H1 (cell line): ENCODE measurements around the gene BTBD9. TPM values are rescaled to one million over a fixed set of nuclear protein-coding genes. Genes with fewer than 3 reads are reported as not detected.

Source experiments
- CTCF ChIA-PET: fragments of 300-600 bp; sonication (Branson Sonifier 250); formaldehyde crosslinking; loops from one replicate; lab custom pipeline; 2021; ENCODE audit not compliant: partially characterized antibody; lab: Charles Lee
- POLR2A ChIA-PET: fragments of 300-600 bp; sonication (Branson Sonifier 250); formaldehyde crosslinking; loops from one replicate; lab custom pipeline; 2021; ENCODE audit warnings: inconsistent platforms; ENCODE audit not compliant: partially characterized antibody; lab: Charles Lee
- DNase-seq, 2 experiments: peaks; one replicate each; pipeline versions ENCODE4 v3.0.0 to v3.0.0-alpha.2; 2010 to 2022; ENCODE audit warnings: low spot score in 2 of 2, low read depth in 1 of 2, mixed read lengths in 1 of 2
- FAIRE-seq: peaks from 2 replicates; lab custom pipeline; 2011; peaks lifted over from hg19 to GRCh38; lab: Jason Lieb, UNC
- H2AFZ ChIP-seq: 2 replicates; pipeline ENCODE4 v1.8.1; 2012; ENCODE audit warnings: low read length, inconsistent platforms
- H2AK5ac ChIP-seq: 2 replicates; pipeline ENCODE4 v1.6.1; 2013; ENCODE audit warnings: low read depth, low read length
- H2BK120ac ChIP-seq: replicated peaks from 2 replicates; pipeline ENCODE3; 2013; ENCODE audit warnings: low read depth, low read length, inconsistent platforms
- H2BK12ac ChIP-seq: 2 replicates; pipeline ENCODE4 v1.6.1; 2013; ENCODE audit warnings: low read depth, low read length
- H2BK15ac ChIP-seq: 2 replicates; pipeline ENCODE4 v1.6.1; 2013; ENCODE audit warnings: low read length
- H2BK20ac ChIP-seq: 2 replicates; pipeline ENCODE4 v1.6.1; 2013; ENCODE audit warnings: low read length
- H2BK5ac ChIP-seq: 2 replicates; pipeline ENCODE4 v1.6.1; 2013; ENCODE audit warnings: low read depth, low read length
- H3K14ac ChIP-seq: 2 replicates; pipeline ENCODE4 v1.6.1; 2013; ENCODE audit warnings: inconsistent platforms; ENCODE audit not compliant: insufficient read length
- H3K18ac ChIP-seq: 2 replicates; pipeline ENCODE4 v1.6.1; 2013; ENCODE audit warnings: low read length; ENCODE audit errors: extremely low read depth
- H3K23ac ChIP-seq: 2 replicates; pipeline ENCODE4 v1.6.1; 2013; ENCODE audit warnings: inconsistent platforms; ENCODE audit not compliant: insufficient read length
- H3K23me2 ChIP-seq: 2 replicates; pipeline ENCODE4 v1.6.1; 2013; ENCODE audit warnings: low read depth, low read length
- H3K27ac ChIP-seq: 2 replicates; pipeline ENCODE4 v1.6.1; 2011; ENCODE audit warnings: low read depth, low read length, inconsistent platforms
- H3K27me3 ChIP-seq, 4 experiments: replicated peaks in 1 of 4; 1 replicate in 1 of 4; 2 replicates in 3 of 4; pipeline versions ENCODE4 v1.6.1 to v1.8.1; 2011 to 2013; ENCODE audit warnings: low read length in 3 of 4, mild to moderate bottlenecking in 3 of 4, inconsistent platforms in 2 of 4, mixed read lengths in 2 of 4, moderate library complexity in 1 of 4; ENCODE audit not compliant: control insufficient read depth in 3 of 4, insufficient read depth in 3 of 4; ENCODE audit errors: extremely low read depth in 1 of 4
- H3K36me3 ChIP-seq, 4 experiments: 2 replicates each; pipeline versions ENCODE4 v1.6.1 to v1.8.1; 2011 to 2013; ENCODE audit warnings: mild to moderate bottlenecking in 4 of 4, low read length in 3 of 4, moderate library complexity in 2 of 4, control low read depth in 1 of 4, inconsistent platforms in 1 of 4; ENCODE audit not compliant: insufficient read depth in 4 of 4, control insufficient read depth in 2 of 4
- H3K4ac ChIP-seq: replicated peaks from 2 replicates; pipeline ENCODE3; 2013; ENCODE audit warnings: low read length, low read depth, mixed read lengths, inconsistent platforms; ENCODE audit not compliant: insufficient read length
- H3K4me1 ChIP-seq, 4 experiments: replicated peaks in 1 of 4; 1 replicate in 1 of 4; 2 replicates in 3 of 4; pipeline versions ENCODE4 v1.6.1 to v1.8.1; 2011 to 2013; ENCODE audit warnings: low read length in 3 of 4, inconsistent platforms in 2 of 4, mixed read lengths in 1 of 4; ENCODE audit not compliant: insufficient read depth in 4 of 4, control insufficient read depth in 3 of 4
- H3K4me2 ChIP-seq, 2 experiments: 2 replicates each; pipeline versions ENCODE4 v1.6.1 to v1.8.1; 2011 to 2013; ENCODE audit warnings: low read depth in 2 of 2, low read length in 2 of 2, control low read depth in 1 of 2, inconsistent platforms in 1 of 2, mild to moderate bottlenecking in 1 of 2; ENCODE audit not compliant: insufficient read depth in 1 of 2
- H3K4me3 ChIP-seq, 4 experiments: fragments of 200-600, 300-600 bp in 1 of 4; sonication (generic), shearing (Covaris generic), sonication (Bioruptor Twin) in 1 of 4; 2 replicates each; pipeline versions ENCODE4 v1.5.1 to v1.8.1; 2011 to 2016; ENCODE audit warnings: low read length in 4 of 4, low read depth in 3 of 4, control low read depth in 2 of 4, inconsistent platforms in 2 of 4, mild to moderate bottlenecking in 2 of 4, mixed read lengths in 1 of 4, moderate library complexity in 1 of 4; ENCODE audit not compliant: insufficient read depth in 2 of 4; ENCODE audit errors: extremely low read depth in 1 of 4
- H3K56ac ChIP-seq: replicated peaks from 2 replicates; pipeline ENCODE3; 2013; ENCODE audit warnings: low read depth, mild to moderate bottlenecking, mixed read lengths, low read length, inconsistent platforms; ENCODE audit not compliant: insufficient read length
- H3K79me1 ChIP-seq: 2 replicates; pipeline ENCODE4 v1.6.1; 2013; ENCODE audit warnings: low read depth, low read length, control low read depth
- H3K79me2 ChIP-seq, 2 experiments: 2 replicates each; pipeline versions ENCODE4 v1.6.1 to v1.8.1; 2012 to 2013; ENCODE audit warnings: low read length in 2 of 2, mild to moderate bottlenecking in 2 of 2, inconsistent platforms in 1 of 2; ENCODE audit not compliant: insufficient read depth in 2 of 2, control insufficient read depth in 1 of 2
- H3K9ac ChIP-seq, 4 experiments: replicated peaks in 1 of 4; 1 replicate in 1 of 4; 2 replicates in 3 of 4; pipeline versions ENCODE4 v1.6.1 to v1.8.1; 2011 to 2013; ENCODE audit warnings: low read depth in 3 of 4, low read length in 3 of 4, control low read depth in 2 of 4, mild to moderate bottlenecking in 2 of 4, moderate library complexity in 2 of 4, inconsistent platforms in 1 of 4; ENCODE audit errors: extremely low read depth in 1 of 4
- H3K9me3 ChIP-seq, 2 experiments: 2 replicates each; pipeline versions ENCODE4 v1.6.1 to v1.8.1; 2012 to 2013; ENCODE audit warnings: mild to moderate bottlenecking in 2 of 2, moderate library complexity in 2 of 2, control low read depth in 1 of 2, inconsistent platforms in 1 of 2, low read depth in 1 of 2, low read length in 1 of 2, mixed read lengths in 1 of 2; ENCODE audit not compliant: insufficient read depth in 2 of 2
- H4K20me1 ChIP-seq, 2 experiments: replicated peaks in 1 of 2; 2 replicates each; pipeline versions ENCODE3 to v1.8.1; 2011 to 2013; ENCODE audit warnings: inconsistent platforms in 2 of 2, low read length in 2 of 2, mild to moderate bottlenecking in 1 of 2; ENCODE audit not compliant: insufficient read depth in 2 of 2, control insufficient read depth in 1 of 2
- H4K5ac ChIP-seq: 2 replicates; pipeline ENCODE4 v1.6.1; 2013; ENCODE audit warnings: low read length, low read depth, mixed read lengths, inconsistent platforms; ENCODE audit not compliant: insufficient read length
- H4K8ac ChIP-seq: 2 replicates; pipeline ENCODE4 v1.8.0; 2013; ENCODE audit warnings: mild to moderate bottlenecking, moderate library complexity, low read length, inconsistent platforms; ENCODE audit not compliant: insufficient read depth; ENCODE audit errors: extremely low read depth
- H4K91ac ChIP-seq: replicated peaks from 2 replicates; pipeline ENCODE3; 2013; ENCODE audit warnings: low read length, mixed read lengths, inconsistent platforms; ENCODE audit not compliant: insufficient read length
- ASH2L ChIP-seq: fragments of 200-600, 300-600 bp; sonication (generic); IDR thresholded peaks from one replicate; pipeline ENCODE4 v1.7.1; 2017; ENCODE audit warnings: low read length
- CTBP2 ChIP-seq: IDR thresholded peaks from 2 replicates; pipeline ENCODE4 v1.7.0; 2011; ENCODE audit warnings: borderline replicate concordance, mild to moderate bottlenecking, moderate library complexity, mixed read lengths, low read length; ENCODE audit not compliant: insufficient read depth, insufficient read length
- EGR1 ChIP-seq: IDR thresholded peaks from 2 replicates; pipeline ENCODE4 v1.6.1; 2011; ENCODE audit warnings: low read depth, low read length, borderline replicate concordance
- GABPA ChIP-seq: IDR thresholded peaks from 2 replicates; pipeline ENCODE4 v1.6.1; 2011; ENCODE audit warnings: mild to moderate bottlenecking, low read length, moderate library complexity, borderline replicate concordance; ENCODE audit not compliant: insufficient read depth
- JUN ChIP-seq: IDR thresholded peaks from 2 replicates; pipeline ENCODE4 v1.6.1; 2011; ENCODE audit warnings: low read depth, mild to moderate bottlenecking, improper control_type of control experiment, low read length
- NANOG ChIP-seq: IDR thresholded peaks from 2 replicates; pipeline ENCODE4 v1.6.1; 2011; ENCODE audit warnings: low read length, low read depth, mild to moderate bottlenecking, inconsistent platforms; ENCODE audit not compliant: insufficient read depth, poor library complexity, severe bottlenecking
- PHF8 ChIP-seq: fragments of 200-600 bp; sonication (generic); conservative IDR thresholded peaks from 2 replicates; pipeline ENCODE4 v1.7.1; 2012; ENCODE audit warnings: low read depth, mild to moderate bottlenecking, inconsistent platforms, low read length, moderate library complexity
- SP4 ChIP-seq: IDR thresholded peaks from 2 replicates; pipeline ENCODE4 v1.6.1; 2012; ENCODE audit warnings: low read length, inconsistent platforms
- YY1 ChIP-seq: IDR thresholded peaks from 2 replicates; pipeline ENCODE4 v1.6.1; 2011; ENCODE audit warnings: low read depth, mild to moderate bottlenecking, low read length
- ZNF274 ChIP-seq: IDR thresholded peaks from 2 replicates; pipeline ENCODE4 v1.7.0; 2012; ENCODE audit warnings: low read length, borderline replicate concordance; ENCODE audit errors: extremely low read depth
- WGBS, 2 experiments: shearing (Covaris generic) in 1 of 2; methylation state at CpG; one replicate each; pipeline versions ENCODE4 v1.1.6 to v1.1.7; 2013 to 2015; ENCODE audit warnings: low lambda C conversion rate in 2 of 2, mixed read lengths in 2 of 2, inconsistent platforms in 1 of 2, low coverage in 1 of 2, missing lambda C conversion rate in 1 of 2; ENCODE audit not compliant: insufficient replicate concordance in 2 of 2, insufficient coverage in 1 of 2, insufficient read length in 1 of 2; ENCODE audit errors: extremely low coverage in 1 of 2, missing lambda C conversion rate in 1 of 2; 5-methylcytosine and 5-hydroxymethylcytosine counted together
- polyA plus RNA-seq, 7 experiments: library from polyadenylated mRNA; depleted of rRNA in 3 of 7; stranded (reverse) in 5 of 7; unstranded in 2 of 7; fragments of >200 nt in 5 of 7; fragments of 200-250 nt in 2 of 7; gene quantifications; 1 replicate in 5 of 7; 2 replicates in 1 of 7; 4 replicates in 1 of 7; pipeline versions ENCODE4 v1.2.1 to v1.2.3, GENCODE V29; 2011 to 2013; ENCODE audit warnings: missing spikeins in 2 of 7, mixed read lengths in 2 of 7
- total RNA-seq: library from RNA; stranded (reverse); fragmentation: NEBNext Ultra II Directional; extraction: Animal tissue kit (Norgen Biotek cat#: 25700); gene quantifications from 2 replicates; pipeline ENCODE4 v1.2.1, GENCODE V29; 2021

The BTBD9 gene
- total and polyA plus RNA-seq, 2 of the 8 experiments (the other 6 are each of a cell fraction or from before 2014, with no cell fraction given): 0.92 to 4.1 TPM

- 93% methylated on average over 3 of the region's 3 CpGs; no CpG with 5 or more reads in 1 of the 2 experiments for WGBS, 2 experiments
- Histone ChIP-seq H2BK20ac (no peak overlapping the region), H2BK15ac (no peak overlapping the region), H3K4ac (no peak overlapping the region), H3K36me3 (no peaks in the 10 kb centered on the region), H2BK120ac (no peak overlapping the region), H3K14ac (no peak overlapping the region), H2AFZ (no peak overlapping the region), H3K9me3 (no peaks in the 10 kb centered on the region), H3K27ac (no peak overlapping the region), H2AK5ac (no peak overlapping the region), H3K79me2 (no peaks in the 10 kb centered on the region), H3K27me3 (no peaks in the 10 kb centered on the region), H2BK5ac (no peak overlapping the region), H3K56ac (no peak overlapping the region), H4K5ac (no peak overlapping the region), H3K23me2 (no peaks in the 10 kb centered on the region), H4K91ac (no peak overlapping the region), H4K20me1 (no peaks in the 10 kb centered on the region), H3K9ac (no peak overlapping the region), H3K23ac (no peak overlapping the region)
- POLR2A ChIA-PET: no interaction called here
- DNase-seq: no peak
- CTCF ChIA-PET: interaction anchor here (0.7 to 0.8 kb wide), 2 partner anchors 80 to 152 kb away, joined by 3 read pairs; no protein-coding TSS in a partner anchor
- no peak for TF ChIP-seq NANOG
- TF ChIP-seq EGR1: no peak
- TF ChIP-seq YY1: no peak
- no peak for TF ChIP-seq CTBP2
- no peak for TF ChIP-seq SP4
- TF ChIP-seq ASH2L: no peak
- no peak for TF ChIP-seq ZNF274
- no peak for TF ChIP-seq PHF8
- TF ChIP-seq JUN: no peak
- TF ChIP-seq GABPA: no peak
- TF ChIP-seq, all 59 proteins: peak for 0
- Histone ChIP-seq H3K4me3 (no peak overlapping the region), H3K4me2 (no peak overlapping the region), H2BK12ac (no peak overlapping the region), H4K8ac (no peak overlapping the region), H3K79me1 (no peaks in the 10 kb centered on the region), H3K4me1 (no peaks in the 10 kb centered on the region), H3K18ac (no peak overlapping the region)
- FAIRE-seq: no peak
These were observed 275.6 kb downstream of the BTBD9 start for GRCh38 chr6:38364127-38364526.
